Neural cell (in vitro differentiated cells): Measurements from ENCODE around the gene PALMD.
A peak's percentile ranks its signal among the peaks of the same experiment; 100 is the strongest.

Experiments used
- EP300 ChIP-seq: fragments of 450-650 bp; conservative IDR thresholded peaks from 2 replicates; pipeline ENCODE4 v1.6.1; 2014; ENCODE audit warnings: antibody characterized with exemption, mild to moderate bottlenecking, moderate library complexity; ENCODE audit not compliant: poor library complexity, severe bottlenecking
- EZH2 ChIP-seq: fragments of 200-600, 300-800 bp; shearing (Covaris generic), sonication (generic); IDR thresholded peaks from 2 replicates; pipeline ENCODE4 v1.6.1; 2014; ENCODE audit warnings: antibody characterized with exemption, low read length, borderline replicate concordance, mild to moderate bottlenecking; ENCODE audit not compliant: insufficient read depth, poor library complexity, severe bottlenecking
- POLR2AphosphoS5 ChIP-seq: IDR thresholded peaks from 2 replicates; pipeline ENCODE4 v1.6.1; 2012
- RAD21 ChIP-seq: fragments of 450-650 bp; conservative IDR thresholded peaks from 2 replicates; pipeline ENCODE4 v1.6.1; 2014; ENCODE audit warnings: antibody characterized with exemption, mild to moderate bottlenecking, moderate library complexity
- TAF1 ChIP-seq: IDR thresholded peaks from 2 replicates; pipeline ENCODE4 v1.6.1; 2012; ENCODE audit warnings: low read depth
- TF ChIP-seq, protein P1 (sequence below): IDR thresholded peaks from 2 replicates; pipeline ENCODE4 v1.6.1; 2012; ENCODE audit warnings: borderline replicate concordance
- TF ChIP-seq, protein P2 (sequence below): fragments of 450-650 bp; IDR thresholded peaks from 2 replicates; pipeline ENCODE4 v1.5.1; 2014; ENCODE audit warnings: antibody characterized with exemption, mild to moderate bottlenecking, moderate library complexity; ENCODE audit not compliant: poor library complexity, severe bottlenecking

DNA sequence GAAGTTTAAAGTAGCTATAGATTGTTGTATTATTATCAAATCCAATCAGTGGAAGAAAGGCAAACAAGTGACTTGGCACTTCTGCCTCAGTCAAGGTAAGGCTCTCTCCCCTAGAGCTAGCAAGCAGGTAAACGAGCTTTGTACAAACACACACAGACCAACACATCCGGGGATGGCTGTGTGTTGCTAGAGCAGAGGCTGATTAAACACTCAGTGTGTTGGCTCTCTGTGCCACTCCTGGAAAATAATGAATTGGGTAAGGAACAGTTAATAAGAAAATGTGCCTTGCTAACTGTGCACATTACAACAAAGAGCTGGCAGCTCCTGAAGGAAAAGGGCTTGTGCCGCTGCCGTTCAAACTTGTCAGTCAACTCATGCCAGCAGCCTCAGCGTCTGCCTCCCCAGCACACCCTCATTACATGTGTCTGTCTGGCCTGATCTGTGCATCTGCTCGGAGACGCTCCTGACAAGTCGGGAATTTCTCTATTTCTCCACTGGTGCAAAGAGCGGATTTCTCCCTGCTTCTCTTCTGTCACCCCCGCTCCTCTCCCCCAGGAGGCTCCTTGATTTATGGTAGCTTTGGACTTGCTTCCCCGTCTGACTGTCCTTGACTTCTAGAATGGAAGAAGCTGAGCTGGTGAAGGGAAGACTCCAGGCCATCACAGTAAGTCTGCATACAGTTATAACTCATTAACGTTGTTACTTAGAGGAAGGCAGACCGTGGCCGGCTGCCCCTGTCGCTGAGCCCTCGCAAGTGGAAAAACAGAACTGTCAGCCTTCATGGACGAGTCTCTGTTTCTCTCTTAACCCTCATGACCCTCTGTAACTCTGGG is at the start of gene PALMD:
- TF ChIP-seq EP300 (peak; percentile 75), EZH2 (no peak), POLR2AphosphoS5 (peak; percentile 67), TAF1 (no peak), RAD21 (peak; percentile 34)
- TF ChIP-seq, protein P1, sequence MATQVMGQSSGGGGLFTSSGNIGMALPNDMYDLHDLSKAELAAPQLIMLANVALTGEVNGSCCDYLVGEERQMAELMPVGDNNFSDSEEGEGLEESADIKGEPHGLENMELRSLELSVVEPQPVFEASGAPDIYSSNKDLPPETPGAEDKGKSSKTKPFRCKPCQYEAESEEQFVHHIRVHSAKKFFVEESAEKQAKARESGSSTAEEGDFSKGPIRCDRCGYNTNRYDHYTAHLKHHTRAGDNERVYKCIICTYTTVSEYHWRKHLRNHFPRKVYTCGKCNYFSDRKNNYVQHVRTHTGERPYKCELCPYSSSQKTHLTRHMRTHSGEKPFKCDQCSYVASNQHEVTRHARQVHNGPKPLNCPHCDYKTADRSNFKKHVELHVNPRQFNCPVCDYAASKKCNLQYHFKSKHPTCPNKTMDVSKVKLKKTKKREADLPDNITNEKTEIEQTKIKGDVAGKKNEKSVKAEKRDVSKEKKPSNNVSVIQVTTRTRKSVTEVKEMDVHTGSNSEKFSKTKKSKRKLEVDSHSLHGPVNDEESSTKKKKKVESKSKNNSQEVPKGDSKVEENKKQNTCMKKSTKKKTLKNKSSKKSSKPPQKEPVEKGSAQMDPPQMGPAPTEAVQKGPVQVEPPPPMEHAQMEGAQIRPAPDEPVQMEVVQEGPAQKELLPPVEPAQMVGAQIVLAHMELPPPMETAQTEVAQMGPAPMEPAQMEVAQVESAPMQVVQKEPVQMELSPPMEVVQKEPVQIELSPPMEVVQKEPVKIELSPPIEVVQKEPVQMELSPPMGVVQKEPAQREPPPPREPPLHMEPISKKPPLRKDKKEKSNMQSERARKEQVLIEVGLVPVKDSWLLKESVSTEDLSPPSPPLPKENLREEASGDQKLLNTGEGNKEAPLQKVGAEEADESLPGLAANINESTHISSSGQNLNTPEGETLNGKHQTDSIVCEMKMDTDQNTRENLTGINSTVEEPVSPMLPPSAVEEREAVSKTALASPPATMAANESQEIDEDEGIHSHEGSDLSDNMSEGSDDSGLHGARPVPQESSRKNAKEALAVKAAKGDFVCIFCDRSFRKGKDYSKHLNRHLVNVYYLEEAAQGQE: no peak
- TF ChIP-seq, protein P2, sequence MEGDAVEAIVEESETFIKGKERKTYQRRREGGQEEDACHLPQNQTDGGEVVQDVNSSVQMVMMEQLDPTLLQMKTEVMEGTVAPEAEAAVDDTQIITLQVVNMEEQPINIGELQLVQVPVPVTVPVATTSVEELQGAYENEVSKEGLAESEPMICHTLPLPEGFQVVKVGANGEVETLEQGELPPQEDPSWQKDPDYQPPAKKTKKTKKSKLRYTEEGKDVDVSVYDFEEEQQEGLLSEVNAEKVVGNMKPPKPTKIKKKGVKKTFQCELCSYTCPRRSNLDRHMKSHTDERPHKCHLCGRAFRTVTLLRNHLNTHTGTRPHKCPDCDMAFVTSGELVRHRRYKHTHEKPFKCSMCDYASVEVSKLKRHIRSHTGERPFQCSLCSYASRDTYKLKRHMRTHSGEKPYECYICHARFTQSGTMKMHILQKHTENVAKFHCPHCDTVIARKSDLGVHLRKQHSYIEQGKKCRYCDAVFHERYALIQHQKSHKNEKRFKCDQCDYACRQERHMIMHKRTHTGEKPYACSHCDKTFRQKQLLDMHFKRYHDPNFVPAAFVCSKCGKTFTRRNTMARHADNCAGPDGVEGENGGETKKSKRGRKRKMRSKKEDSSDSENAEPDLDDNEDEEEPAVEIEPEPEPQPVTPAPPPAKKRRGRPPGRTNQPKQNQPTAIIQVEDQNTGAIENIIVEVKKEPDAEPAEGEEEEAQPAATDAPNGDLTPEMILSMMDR: no peak
